ENCODE data around the gene CLDN14.

CLDN14 gene

DNA sequence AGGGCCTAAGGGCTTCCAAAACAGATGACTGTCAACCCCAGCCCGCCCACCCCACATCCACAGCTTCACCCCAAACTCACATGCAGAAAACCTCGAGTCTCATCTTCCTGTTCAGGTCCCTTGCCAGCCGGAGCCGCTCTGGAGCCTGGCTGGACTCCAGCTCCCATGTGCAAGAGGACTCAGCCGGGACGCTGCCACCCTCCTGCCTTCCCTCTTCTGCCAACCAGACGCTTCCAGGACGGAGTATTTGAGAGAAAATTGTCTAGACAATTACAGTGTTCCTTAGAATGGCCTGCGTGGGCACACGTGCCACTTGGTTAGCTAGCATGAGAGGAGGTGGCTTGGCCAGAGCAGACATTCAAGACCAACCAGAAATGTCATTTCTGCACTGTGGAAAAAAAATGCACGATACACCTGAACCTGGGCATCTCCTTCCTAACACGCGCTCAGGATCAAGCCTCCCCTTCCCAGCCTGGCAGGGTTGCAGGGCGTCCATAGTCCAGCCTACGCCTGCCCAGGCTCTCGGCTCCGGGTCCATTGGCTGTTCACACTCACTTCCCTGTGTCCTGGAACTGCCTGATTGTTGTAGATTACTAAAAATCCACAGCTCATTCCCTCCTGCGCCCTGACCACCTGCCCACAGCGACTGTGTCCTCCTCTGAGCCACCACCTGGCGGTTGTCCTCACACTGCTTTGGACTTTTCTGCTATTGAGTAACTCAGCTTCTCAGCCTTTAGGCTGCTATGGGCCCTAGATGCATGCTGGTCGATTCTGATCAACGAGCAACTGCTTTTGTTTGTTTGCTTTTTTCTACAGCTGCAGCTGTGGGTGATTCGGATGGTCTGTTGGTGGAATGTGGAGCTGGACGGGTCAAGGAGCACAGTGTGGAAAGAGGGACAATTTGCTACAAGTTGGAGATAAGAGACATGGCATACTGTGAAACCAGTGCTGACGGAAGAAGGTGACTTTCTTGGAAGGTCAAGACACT is at the start of gene CLDN14:
TSS of gene CLDN14 (minus strand) at position 708 of the 988 bp plus-strand sequence. CDS start 18,427 bp downstream, outside the sequence.
- DNase-seq (ENCODE audit: low read depth in 2 of 2): no peak

- DNase-seq (ENCODE audit: low read depth in 2 of 2): no peak
Measured at GRCh38 chr21:36528716-36529115, 48.8 kb upstream of the CLDN14 start.

DNA sequence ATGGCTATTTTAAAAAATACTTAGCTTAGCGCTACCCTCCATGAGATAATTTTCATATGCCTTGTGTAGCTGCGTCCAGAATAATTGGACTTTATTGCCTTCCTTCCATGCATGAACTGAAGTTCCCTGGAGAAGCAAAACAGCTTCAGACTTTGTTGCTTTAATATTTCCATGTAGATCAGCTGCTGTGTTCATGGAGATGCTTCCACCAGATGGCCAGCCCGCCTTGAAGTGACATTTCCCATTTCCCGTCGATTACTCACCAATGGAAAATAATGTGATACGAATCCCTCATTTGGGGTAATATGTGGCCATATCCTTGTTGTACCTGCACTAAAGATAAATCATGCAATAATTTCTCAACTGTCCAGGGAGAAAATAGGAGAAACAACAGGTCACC is 47.4 kb upstream of the CLDN14 start:
- DNase-seq (ENCODE audit: low read depth in 2 of 2): no peak

DNA sequence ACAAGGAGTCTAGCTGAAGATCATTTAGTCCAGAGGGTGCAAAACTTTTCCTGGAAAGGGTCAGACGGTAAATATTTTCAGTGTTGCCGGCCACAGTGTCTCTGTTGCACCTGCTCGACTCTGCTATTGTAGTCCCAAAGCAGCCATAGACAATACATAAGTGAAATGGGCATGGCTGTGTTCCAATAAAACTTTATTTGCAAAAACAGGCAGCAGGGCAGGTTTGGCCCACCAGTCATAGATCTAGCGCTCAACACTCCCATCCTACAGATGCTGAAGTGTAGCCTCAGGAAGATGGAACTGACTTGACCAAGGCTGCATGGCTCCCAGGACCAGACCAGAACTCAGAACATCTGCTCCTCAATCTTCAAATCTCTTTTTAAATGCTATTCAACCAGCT is 46.2 kb upstream of the CLDN14 start:
- no peak for DNase-seq (ENCODE audit: low read depth in 2 of 2)

DNA sequence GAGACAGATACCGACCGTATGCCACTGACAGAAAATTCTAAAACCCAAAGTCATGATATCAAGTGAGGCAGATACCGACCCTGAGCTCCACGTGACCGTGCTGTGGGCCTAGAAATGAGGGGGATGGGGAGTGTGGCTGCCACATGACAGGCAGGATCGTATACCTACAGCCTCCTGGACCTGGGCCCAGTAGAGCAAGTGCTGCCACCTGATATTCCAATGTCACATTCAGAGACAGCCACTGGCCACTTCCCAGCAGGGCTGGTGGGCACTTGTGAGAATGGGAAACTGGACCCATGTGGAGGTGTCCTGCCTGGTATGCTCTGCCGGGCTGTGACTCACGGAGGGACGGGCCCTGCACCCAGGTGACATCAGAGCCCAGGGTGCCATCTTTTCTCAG is 44.6 kb upstream of the CLDN14 start:
- DNase-seq (ENCODE audit: low read depth in 2 of 2): no peak

DNA sequence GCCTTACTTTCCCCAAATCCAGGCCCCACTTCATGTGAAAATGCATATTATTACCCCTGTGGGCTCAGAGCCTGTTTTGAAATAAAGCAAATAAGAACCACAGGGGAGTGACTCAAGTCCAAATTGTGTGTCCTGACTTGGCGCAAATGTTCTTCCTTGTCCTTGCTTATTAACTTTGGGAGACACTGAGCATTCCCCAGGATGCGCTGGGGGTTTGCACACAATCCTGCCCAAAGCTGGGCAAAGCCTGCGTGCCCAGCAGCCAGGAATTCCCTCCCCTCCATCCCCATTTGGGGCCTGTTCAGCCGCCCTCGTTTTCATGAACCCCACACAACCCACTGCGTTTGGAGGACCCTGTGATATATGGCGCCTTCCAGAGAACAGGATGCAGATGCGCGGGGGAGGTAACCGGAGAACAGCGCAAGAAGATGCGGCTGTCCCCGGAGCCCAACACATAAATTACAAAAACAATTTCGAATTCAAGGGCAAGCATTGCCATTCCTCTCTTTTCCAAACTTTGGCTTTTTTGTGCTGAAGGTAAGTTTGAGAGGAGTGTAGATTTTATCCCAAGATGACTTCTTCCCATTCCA is 42.4 kb upstream of the CLDN14 start:
- DNase-seq (ENCODE audit: low read depth in 2 of 2): no peak

DNA sequence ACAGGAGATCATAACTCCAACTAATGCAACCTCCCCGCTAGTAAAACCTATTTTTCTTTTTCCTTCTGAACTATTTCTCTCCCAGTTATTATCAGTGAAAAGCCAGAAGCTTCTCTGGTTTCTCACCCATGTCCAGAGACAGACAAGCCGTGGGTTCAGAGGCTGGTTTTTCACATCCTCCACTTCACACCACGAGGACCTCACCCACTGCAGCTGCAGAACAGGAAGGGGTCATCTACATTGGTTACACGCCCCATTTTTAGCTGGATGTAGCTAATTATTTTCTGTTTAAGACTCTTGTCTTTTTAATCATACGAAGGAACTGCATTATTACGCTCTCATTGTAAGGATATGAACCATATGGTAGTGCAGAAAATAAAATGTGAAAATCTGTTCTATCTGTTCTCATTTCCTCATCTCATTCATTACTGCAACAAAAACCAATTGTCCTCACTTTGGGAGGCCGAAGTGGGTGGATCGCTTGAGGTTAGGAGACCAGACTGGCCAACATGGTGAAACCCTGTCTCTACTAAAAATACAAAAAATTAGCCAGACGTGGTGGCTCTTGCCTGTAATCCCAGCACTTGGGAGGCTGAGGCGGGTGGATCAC is 39.1 kb upstream of the CLDN14 start:
- DNase-seq (ENCODE audit: low read depth in 2 of 2): no peak

GRCh38 chr21:36517366-36518075 is 37.6 kb upstream of the CLDN14 start:
- DNase-seq (ENCODE audit: low read depth in 2 of 2): no peak

- DNase-seq (ENCODE audit: low read depth in 2 of 2): no peak
Measured at GRCh38 chr21:36516281-36516680, 36.4 kb upstream of the CLDN14 start.

DNA sequence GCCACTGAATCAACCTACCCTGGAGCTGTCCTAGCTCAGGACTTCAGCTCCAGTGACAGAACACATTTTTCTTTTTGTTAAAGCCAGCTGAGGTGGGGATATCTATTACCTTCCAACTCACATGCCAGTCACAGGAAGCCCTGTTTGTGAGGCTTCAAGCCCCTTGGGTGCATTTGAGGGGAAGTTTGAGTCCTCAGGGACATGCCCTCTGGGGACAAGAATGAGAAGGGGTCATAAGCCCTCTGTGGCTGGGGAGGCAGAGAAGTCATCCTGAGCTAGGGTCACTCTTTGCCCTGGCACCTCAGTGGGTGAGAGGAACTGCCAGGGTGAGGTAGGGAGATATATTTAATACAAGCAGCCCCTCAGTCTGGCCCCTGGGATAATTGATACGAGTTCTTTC is 33.5 kb upstream of the CLDN14 start:
- DNase-seq (ENCODE audit: low read depth in 2 of 2): no peak

DNA sequence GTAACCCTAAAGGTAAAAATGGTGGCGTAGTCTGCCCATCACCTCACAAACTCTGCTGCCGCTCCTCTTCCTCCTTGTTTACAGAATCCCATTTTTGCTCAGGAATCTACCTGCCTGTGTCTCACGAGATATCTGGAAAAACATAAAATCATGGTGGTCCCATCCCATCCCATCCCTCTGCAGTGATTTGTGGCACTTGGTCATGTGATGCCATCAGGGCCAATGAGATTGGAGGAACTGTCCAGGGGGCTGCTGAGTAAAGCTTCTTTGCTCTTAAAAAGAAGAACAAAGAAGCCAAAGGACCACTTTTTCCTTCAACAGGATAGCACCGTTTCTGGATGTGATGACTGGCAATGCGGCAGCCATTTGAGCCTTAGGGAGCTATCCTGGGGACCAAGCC is 33.0 kb upstream of the CLDN14 start:
- DNase-seq (ENCODE audit: low read depth in 2 of 2): no peak

DNA sequence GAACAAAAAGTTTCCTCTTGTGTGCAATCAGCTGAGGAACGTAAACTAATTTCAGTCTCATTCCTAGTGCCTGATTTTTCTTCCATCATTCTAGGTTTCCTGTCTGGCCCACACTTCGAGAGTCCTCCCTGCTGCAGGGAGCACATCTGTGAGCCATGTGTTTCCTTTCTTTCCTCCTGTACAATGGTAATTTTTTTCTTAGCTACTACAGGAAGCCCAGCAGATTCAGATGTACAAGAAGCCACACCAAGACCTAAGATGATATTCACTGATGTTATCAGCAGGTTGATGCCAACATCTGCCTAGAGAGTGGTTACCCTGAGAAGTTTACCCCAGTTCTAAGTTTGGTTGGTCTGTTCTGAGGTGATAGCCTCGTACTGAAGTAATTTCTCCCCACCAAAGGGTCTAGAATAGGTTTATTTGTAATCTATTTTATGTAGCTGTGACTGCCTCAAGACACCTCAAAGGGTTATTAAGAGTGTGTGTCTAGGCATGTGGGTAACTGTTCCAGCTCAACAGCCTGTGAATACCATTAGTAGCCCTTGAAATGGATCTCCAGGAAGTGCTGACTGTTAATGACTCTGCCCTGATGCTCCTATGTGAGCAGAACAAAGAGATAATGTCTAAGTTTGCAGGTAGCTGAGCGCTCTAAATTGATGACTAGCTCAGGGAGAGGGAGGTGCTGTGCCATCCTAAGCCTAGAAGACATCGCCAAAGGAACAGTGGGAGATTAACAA is 31.7 kb upstream of the CLDN14 start:
- DNase-seq (ENCODE audit: low read depth in 2 of 2): no peak

DNA sequence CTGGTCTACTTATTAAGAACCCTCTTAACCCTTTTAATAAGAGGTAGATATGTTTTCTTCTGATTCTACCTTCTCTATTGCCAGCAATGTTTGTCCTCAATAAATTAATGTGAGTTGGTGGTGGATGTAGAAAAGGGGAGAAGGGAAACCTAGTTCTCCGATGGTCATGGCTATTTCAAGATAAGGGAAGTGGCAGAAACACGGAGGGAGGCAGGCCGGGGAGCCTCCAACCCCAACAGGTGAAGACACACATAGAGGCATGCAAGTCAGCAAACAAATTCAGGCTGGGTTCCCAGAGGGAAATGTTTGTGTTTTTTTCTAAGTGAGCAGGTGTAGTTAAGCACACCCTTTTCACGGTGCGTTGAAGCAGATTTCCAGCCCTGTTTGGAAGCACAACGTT is 31.0 kb upstream of the CLDN14 start:
- no peak for DNase-seq (ENCODE audit: low read depth in 2 of 2)

- DNase-seq (ENCODE audit: low read depth in 2 of 2): no peak
Measured at GRCh38 chr21:36509973-36510664, 30.2 kb upstream of the CLDN14 start.

- no peak for DNase-seq (ENCODE audit: low read depth in 2 of 2)
Measured at GRCh38 chr21:36508948-36509347, 29.0 kb upstream of the CLDN14 start.

GRCh38 chr21:36507397-36508018 is 27.6 kb upstream of the CLDN14 start:
- no peak for DNase-seq (ENCODE audit: low read depth in 2 of 2)

- DNase-seq (ENCODE audit: low read depth in 2 of 2): no peak
Measured at GRCh38 chr21:36506482-36506881, 26.6 kb upstream of the CLDN14 start.

DNA sequence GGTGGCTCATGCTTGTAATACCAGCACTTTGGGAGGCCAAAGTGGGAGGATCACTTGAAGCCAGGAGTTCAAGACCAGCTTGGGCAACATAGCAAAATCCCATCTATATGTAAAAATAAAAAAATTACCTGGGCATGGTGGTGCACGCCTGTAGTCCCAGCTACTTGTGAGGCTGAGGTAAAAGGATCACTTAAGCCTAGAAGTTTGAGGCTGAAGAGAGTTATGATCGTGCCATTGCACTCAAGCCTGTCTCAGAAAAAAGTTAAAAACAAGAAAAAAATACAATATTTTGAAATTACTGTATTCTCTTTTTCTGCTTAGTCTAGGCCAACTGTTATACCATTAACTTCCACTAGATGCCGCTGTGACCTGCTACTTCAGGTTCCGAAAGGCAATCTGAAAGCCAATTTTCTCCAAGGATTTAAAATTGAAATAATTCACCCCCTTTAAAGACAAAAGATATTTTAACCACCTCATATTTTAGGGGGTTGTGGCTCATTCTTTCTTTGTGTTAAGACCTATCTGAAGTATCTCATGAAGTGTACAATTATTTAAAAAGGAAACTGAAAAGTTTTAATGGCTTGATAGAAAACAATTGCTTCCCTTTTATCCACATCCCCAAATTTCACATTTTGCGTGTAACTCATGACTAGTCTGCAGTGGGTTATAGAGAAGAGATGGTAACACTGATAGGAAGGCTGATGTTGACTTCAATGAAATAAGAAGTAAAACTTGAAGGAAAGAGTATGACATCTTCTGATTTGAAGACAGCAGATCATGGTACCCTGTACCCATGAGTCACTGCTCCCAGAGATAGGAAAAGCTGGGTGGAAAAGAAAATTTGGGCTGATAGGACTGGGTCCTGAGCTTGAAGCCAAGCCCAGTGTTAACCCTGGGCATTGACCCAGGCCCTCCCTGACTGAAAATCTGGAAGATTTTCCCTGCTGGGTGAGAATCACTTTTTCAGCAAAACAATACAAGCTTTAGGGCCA is 24.4 kb upstream of the CLDN14 start:
- no peak for DNase-seq (ENCODE audit: low read depth in 2 of 2)

DNA sequence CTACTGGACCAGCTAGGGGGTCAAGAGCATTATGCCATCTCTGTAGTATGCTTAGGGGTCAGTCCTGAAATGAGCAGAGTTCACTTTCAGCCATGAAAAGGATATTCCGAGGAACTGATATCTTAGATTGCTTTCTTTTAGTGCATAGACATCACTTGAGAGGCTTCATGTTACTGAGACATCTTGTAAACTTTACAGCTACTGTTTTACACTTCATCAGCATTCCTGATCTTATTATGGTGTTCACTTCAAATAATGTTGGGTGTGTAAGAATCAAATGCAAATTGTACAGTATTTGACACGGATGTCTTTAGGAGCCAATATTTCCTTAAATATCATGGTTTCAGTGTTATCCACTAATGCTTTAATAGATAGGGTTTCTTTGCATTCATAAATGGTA is 22.4 kb upstream of the CLDN14 start:
- no peak for DNase-seq (ENCODE audit: low read depth in 2 of 2)
